GM15510 (cell line): ENCODE results near the gene TCEANC2.

Experiments
- POLR2A ChIP-seq: IDR thresholded peaks from 3 replicates; pipeline ENCODE4 v1.6.1; 2011; ENCODE audit warnings: borderline replicate concordance; ENCODE audit not compliant: insufficient read length; ENCODE audit errors: extremely low read depth

Gene TCEANC2

DNA sequence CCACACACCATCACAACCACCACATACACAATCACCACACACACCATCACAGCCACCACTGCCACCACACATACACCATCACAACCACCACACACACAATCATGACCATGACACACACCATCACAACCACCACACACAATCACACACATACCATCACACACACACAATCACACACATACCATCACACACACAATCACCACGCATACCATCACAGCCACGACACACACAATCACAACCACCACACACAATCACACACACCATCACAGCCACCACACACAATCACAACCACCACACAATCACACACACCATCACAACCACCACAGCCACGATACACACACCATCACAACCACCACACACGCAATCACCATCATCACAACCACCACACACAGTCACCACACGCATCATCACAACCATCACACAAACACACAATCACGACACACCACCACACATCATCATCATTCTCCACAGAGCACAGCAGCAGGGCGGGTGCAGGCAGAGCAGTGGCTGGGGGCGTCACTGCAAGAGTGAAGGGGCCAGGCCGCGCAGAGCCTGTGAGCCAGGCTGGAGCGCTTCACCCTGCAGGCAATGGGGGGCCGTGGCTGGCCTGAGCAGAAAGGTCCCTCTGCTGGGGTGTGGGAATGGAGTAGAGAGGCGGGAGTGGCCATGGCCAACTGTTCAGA is 66.8 kb downstream of the TCEANC2 start:
- TF ChIP-seq POLR2A, result no peak

DNA sequence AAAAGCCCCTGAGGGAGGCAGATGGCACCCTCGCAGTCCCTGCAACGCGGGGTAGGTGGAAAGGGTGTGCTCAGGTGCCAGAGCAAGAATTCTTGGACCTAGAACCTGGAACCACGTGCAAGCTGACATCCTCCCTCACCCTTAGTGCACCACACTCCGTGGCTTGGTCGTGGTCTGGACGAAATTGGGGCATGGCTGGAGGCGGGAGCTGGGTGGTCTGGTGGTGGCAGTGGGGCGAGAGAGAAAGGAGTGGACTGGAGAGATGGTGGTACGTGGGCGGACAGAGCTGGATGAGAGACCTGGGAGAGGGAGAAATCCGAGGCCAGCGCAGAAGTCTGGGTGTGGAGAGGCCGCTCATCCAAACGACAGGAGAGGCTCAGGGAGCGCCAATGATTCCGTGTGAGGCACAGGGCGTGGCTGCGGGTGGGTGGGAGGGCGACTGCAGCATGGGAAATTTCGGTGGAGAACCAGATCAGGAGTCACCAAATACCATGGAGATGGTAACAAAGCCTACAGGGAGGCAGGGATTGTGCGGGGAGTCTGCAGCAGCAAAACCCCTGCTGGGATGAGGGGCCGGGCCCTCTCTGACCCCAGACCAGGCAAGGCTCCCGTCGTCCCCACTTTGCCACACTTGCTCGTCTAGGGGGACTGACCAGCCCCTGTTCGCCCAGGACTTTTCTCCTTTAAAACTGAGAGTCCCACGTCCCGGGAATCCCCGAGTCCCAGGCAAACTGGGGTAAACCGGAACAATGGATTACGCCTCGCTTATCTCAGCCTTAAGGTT is 67.5 kb downstream of the TCEANC2 start:
- no peak for TF ChIP-seq POLR2A

DNA sequence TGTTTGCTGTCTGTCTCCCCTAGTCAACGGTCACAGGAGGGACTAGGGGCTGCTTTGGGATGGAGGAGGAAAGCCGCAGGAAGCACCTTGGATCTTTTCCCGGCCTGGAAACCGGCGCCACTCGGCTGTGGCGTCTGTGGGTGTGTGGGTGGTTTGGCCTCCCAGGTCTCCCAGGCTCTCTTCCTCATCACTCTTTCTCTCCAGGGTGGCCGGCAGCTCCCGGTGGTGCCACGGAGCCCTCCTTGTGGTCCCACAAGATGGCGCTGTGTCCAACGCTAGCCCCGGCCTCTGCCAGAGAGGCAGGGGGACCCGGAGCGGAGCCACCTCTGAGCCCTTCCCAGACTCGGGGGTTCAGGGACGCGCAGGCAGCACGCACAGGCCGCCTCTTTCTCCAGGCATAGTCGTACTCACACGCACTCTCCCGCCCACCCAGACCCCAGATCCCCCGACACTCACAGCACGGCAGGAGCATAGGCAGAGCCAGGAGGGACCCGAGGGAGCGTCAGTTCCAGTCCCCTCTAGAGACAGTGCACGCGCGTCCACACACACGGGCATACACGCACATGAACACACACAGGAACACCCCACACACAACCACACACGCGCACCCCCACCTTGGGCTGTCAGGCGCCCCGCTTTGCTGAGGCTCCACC is 68.2 kb downstream of the TCEANC2 start:
- TF ChIP-seq POLR2A, result no peak

- TF ChIP-seq POLR2A, result no peak
These were observed 68.8 kb downstream of the TCEANC2 start for GRCh38 chr1:54122135-54122751.

- no peak for TF ChIP-seq POLR2A
These were observed 69.6 kb downstream of the TCEANC2 start for GRCh38 chr1:54122992-54123391.

DNA sequence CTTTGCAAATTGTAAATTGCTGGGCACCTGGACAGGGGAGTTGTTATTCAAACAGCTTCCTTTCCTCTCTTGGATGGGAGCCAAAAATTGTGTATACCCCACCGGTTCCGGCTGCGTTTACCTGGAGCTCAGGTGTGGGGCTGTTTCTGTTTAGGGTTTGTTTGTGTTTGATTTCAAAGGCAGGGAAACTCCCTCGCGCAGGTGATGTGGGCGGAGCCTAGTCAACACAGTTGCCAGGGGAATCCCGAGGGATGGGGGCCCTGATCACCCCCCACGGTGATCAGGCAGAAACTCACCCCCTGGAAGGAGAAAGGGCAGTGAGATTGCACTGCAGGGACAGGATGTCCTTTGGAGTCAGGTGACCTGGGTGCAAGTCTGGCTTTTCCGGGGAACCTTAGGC is 71.1 kb downstream of the TCEANC2 start:
- TF ChIP-seq POLR2A, result no peak

GRCh38 chr1:54124906-54125305 is 71.5 kb downstream of the TCEANC2 start:
- no peak for TF ChIP-seq POLR2A

DNA sequence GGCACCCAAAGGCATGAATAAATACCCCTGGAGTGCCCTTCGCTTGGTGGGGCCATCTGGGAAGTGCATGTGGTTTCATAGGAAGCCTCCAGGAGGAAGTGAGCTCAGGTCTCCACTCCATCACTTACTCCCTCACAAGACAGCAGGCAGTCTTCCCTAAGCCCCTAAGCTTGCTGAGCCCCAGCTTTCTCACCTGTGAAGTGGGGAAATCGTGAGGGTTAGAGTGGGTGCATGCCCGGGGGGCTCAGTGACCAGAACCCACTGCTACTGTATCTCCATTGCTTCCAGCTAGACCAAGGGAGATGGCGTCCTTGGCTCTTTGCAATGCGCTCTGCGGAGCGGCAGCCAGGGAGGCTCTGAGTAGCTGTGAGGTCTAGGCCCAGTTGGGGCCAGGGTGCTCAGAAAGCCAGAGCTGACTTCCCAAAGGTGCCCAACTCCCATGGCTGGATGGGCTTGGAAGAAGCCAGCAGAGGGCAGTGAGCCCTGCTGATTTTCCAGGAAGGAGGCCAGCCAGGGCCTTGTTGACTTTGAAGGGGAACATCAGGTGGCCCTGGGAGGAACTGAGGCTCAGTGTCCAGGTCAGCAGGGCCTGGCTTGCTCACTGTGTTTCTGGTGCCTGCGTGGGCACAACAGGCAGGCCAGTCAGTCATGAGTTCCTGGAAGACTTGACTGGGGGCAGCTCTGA is 72.1 kb downstream of the TCEANC2 start:
- no peak for TF ChIP-seq POLR2A

GRCh38 chr1:54126271-54126815 is 72.9 kb downstream of the TCEANC2 start:
- no peak for TF ChIP-seq POLR2A

GRCh38 chr1:54127594-54128300 is 74.3 kb downstream of the TCEANC2 start:
- TF ChIP-seq POLR2A, result no peak

GRCh38 chr1:54129858-54130257 is 76.5 kb downstream of the TCEANC2 start:
- TF ChIP-seq POLR2A, result no peak

GRCh38 chr1:54131419-54131818 is 78.0 kb downstream of the TCEANC2 start:
- TF ChIP-seq POLR2A, result no peak

DNA sequence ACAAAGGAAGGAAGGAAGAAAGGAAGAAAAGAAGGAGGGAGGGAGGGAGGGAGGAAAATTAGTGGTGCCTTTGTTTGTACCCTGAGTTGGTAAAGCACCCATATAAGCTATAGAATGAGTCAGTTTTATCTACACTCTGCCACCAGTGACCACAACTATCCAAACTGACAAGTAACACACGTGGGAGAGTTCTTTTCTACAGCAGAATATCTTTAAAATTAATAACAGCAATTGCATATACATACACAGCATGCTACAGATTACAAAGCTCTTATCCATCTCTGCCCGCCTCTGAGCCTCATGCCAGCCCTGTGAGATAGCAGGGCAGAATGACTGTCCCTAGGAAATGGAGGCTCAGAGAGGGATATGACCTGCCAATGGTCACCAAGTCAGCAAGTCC is 79.1 kb downstream of the TCEANC2 start:
- no peak for TF ChIP-seq POLR2A

- no peak for TF ChIP-seq POLR2A
These were observed 80.9 kb downstream of the TCEANC2 start for GRCh38 chr1:54134295-54134694.
